CD4-positive, alpha-beta T cell (primary cell): ENCODE measurements around the gene ROBO2. TPM values are rescaled to one million over a fixed set of nuclear protein-coding genes. Genes with fewer than 3 reads are reported as not detected.

Experiments
- ATAC-seq: fragments of 200-7000 bp; cut with Tn5 transposase; one replicate; pipeline ENCODE4 v1.10.0; 2022; ENCODE audit warnings: mild to moderate bottlenecking; ENCODE audit not compliant: poor library complexity
- CTCF ChIA-PET: fragments of 350-600 bp; sonication (Branson Sonifier 250); formaldehyde crosslinking; loops from one replicate; lab custom pipeline; 2021; ENCODE audit warnings: antibody characterized with exemption, inconsistent platforms; lab: Charles Lee
- POLR2A ChIA-PET: fragments of 350-600 bp; sonication (Branson Sonifier 250); formaldehyde crosslinking; loops from one replicate; lab custom pipeline; 2021; ENCODE audit warnings: antibody characterized with exemption, inconsistent platforms; lab: Charles Lee
- DNase-seq, 14 experiments: peaks; one replicate each; pipeline ENCODE4 v3.0.0-alpha.2; 2013 to 2020; ENCODE audit warnings: mixed read lengths in 2 of 14
- H3K27ac ChIP-seq, 2 donors: one replicate each; pipeline versions ENCODE4 v1.5.1 to v1.7.0; 2013; ENCODE audit warnings: low read length in 2 of 2, low read depth in 1 of 2, mild to moderate bottlenecking in 1 of 2
- H3K27me3 ChIP-seq, 2 experiments: 1 replicate in 1 of 2; 2 replicates in 1 of 2; pipeline versions ENCODE4 v1.6.1 to v1.7.0; 2013; ENCODE audit warnings: low read length in 2 of 2, control low read depth in 1 of 2, mild to moderate bottlenecking in 1 of 2, moderate library complexity in 1 of 2; ENCODE audit not compliant: insufficient read depth in 2 of 2, control insufficient read depth in 1 of 2
- H3K36me3 ChIP-seq: one replicate; pipeline ENCODE4 v1.6.1; 2013; ENCODE audit warnings: low read length, control low read depth; ENCODE audit not compliant: insufficient read depth
- H3K4me1 ChIP-seq: one replicate; pipeline ENCODE4 v1.6.1; 2013; ENCODE audit warnings: low read length, control low read depth; ENCODE audit not compliant: insufficient read depth
- H3K4me3 ChIP-seq: one replicate; pipeline ENCODE4 v1.5.1; 2013; ENCODE audit warnings: mild to moderate bottlenecking, low read length, moderate library complexity
- H3K9me3 ChIP-seq, 2 experiments: 1 replicate in 1 of 2; 2 replicates in 1 of 2; pipeline versions ENCODE4 v1.6.1 to v1.7.0; 2013; ENCODE audit warnings: low read length in 2 of 2, mild to moderate bottlenecking in 2 of 2, control low read depth in 1 of 2, moderate library complexity in 1 of 2; ENCODE audit not compliant: control insufficient read depth in 1 of 2, insufficient read depth in 1 of 2
- H3K27ac Mint-ChIP-seq: one replicate; pipeline ENCODE4 v1.8.0; 2020; ENCODE audit warnings: mixed read lengths
- H3K27me3 Mint-ChIP-seq: one replicate; pipeline ENCODE4 v1.8.0; 2021; ENCODE audit warnings: mixed read lengths
- H3K36me3 Mint-ChIP-seq: one replicate; pipeline ENCODE4 v1.8.0; 2021; ENCODE audit warnings: low read depth, mixed read lengths
- H3K4me1 Mint-ChIP-seq: one replicate; pipeline ENCODE4 v1.8.0; 2021; ENCODE audit warnings: low read depth, mixed read lengths
- H3K4me3 Mint-ChIP-seq: one replicate; pipeline ENCODE4 v1.8.0; 2020; ENCODE audit warnings: mild to moderate bottlenecking, mixed read lengths
- H3K9me3 Mint-ChIP-seq: one replicate; pipeline ENCODE4 v1.8.0; 2020; ENCODE audit warnings: mixed read lengths
- CTCF ChIP-seq: fragments of 200-600 bp; IDR thresholded peaks from one replicate; pipeline ENCODE4 v1.8.0; 2022; ENCODE audit warnings: antibody characterized with exemption, mild to moderate bottlenecking
- intact Hi-C, 2 experiments: fragments of 100-400 bp; cut with DNase I in 1 of 2; cut with micrococcal nuclease in 1 of 2; formaldehyde crosslinking; loops; one replicate each; pipeline versions ENCODE4 v1.15.1 to v1.9.0; 2023 to 2025; cut with DNase I, micrococcal nuclease
- total RNA-seq, 174 experiments: library from RNA in 2 of 174; stranded (reverse) in 2 of 174; gene quantifications; one replicate each; pipeline ENCODE4 v1.2.3 and lab custom pipeline; 2021 to 2026

The ROBO2 gene
- total RNA-seq, 2 experiments from 2014 or later: not detected

- peaks cover 3 to 4% of the 10 kb centered on the region in 2 experiments for H3K9me3 ChIP-seq
- no peak for ATAC-seq
- no peaks in the 10 kb centered on the region for H3K36me3 Mint-ChIP-seq
- H3K4me1 Mint-ChIP-seq: no peaks in the 10 kb centered on the region
- H3K27me3 Mint-ChIP-seq: no peaks in the 10 kb centered on the region
- no peak overlapping the region for H3K4me3 ChIP-seq
- no peaks in the 10 kb centered on the region for H3K27me3 ChIP-seq
- DNase-seq: no peak
- no peak overlapping the region for H3K27ac Mint-ChIP-seq
- H3K4me1 ChIP-seq: no peaks in the 10 kb centered on the region
- no peak overlapping the region for H3K4me3 Mint-ChIP-seq
- no peaks in the 10 kb centered on the region for H3K36me3 ChIP-seq
- CTCF ChIA-PET: no interaction called here
- intact Hi-C loops: no loop called here
- POLR2A ChIA-PET: no interaction called here
- peaks cover 9% of the 10 kb centered on the region for H3K9me3 Mint-ChIP-seq
- no peak for TF ChIP-seq CTCF
- no peak overlapping the region for H3K27ac ChIP-seq
Observed at GRCh38 chr3:77588863-77589262, 549.0 kb downstream of the ROBO2 start.

- no peak for ATAC-seq
- no peak overlapping the region for H3K27ac ChIP-seq
- ChIA-PET CTCF (no interaction called here), POLR2A (no interaction called here)
- peaks cover 0 to 3% of the 10 kb centered on the region in 2 experiments for H3K9me3 ChIP-seq
- Mint-ChIP-seq H3K36me3 (no peaks in the 10 kb centered on the region), H3K4me1 (no peaks in the 10 kb centered on the region), H3K4me3 (no peak overlapping the region), H3K27ac (no peak overlapping the region), H3K27me3 (no peaks in the 10 kb centered on the region), H3K9me3 (peaks cover 9% of the 10 kb centered on the region)
- H3K36me3 ChIP-seq: no peaks in the 10 kb centered on the region
- no peaks in the 10 kb centered on the region for H3K4me1 ChIP-seq
- intact Hi-C loops: no loop called here
- DNase-seq: no peak
- no peak overlapping the region for H3K4me3 ChIP-seq
- H3K27me3 ChIP-seq: no peaks in the 10 kb centered on the region
- TF ChIP-seq CTCF: no peak
Observed at GRCh38 chr3:77590191-77590590, 550.3 kb downstream of the ROBO2 start.

- no peak overlapping the region for H3K27ac ChIP-seq
- peaks cover 9% of the 10 kb centered on the region for H3K9me3 Mint-ChIP-seq
- intact Hi-C loops: no loop called here
- peaks cover 0 to 3% of the 10 kb centered on the region in 2 experiments for H3K9me3 ChIP-seq
- no peak overlapping the region for H3K4me3 Mint-ChIP-seq
- no peaks in the 10 kb centered on the region for H3K4me1 ChIP-seq
- ATAC-seq (no peak), DNase-seq (no peak)
- no peak for TF ChIP-seq CTCF
- H3K4me3 ChIP-seq: no peak overlapping the region
- POLR2A ChIA-PET: no interaction called here
- no peaks in the 10 kb centered on the region for H3K27me3 ChIP-seq
- H3K4me1 Mint-ChIP-seq: no peaks in the 10 kb centered on the region
- no peaks in the 10 kb centered on the region for H3K36me3 Mint-ChIP-seq
- CTCF ChIA-PET: no interaction called here
- no peaks in the 10 kb centered on the region for H3K27me3 Mint-ChIP-seq
- H3K36me3 ChIP-seq: no peaks in the 10 kb centered on the region
- H3K27ac Mint-ChIP-seq: no peak overlapping the region
Observed at GRCh38 chr3:77595371-77595870, 555.5 kb downstream of the ROBO2 start.
